ENCODE results near the gene CHD2. TPM values are rescaled to one million over a fixed set of nuclear protein-coding genes. Genes with fewer than 3 reads are reported as not detected.

CHD2 gene
- total RNA-seq, 1 donor from 2014 or later, result 61.2 TPM

GRCh38 chr15:92879949-92880725 is 20.0 kb upstream of the CHD2 start:
- Histone ChIP-seq H3K27ac (peak overlapping the region; percentile 88 to 92), H3K4me3 (no peak overlapping the region), H3K9me3 (no peaks in the 10 kb centered on the region), H3K4me1 (peaks cover 0 to 12% of the 10 kb centered on the region in 2 donors), H3K36me3 (peaks cover 0 to 3% of the 10 kb centered on the region in 2 donors), H3K27me3 (no peaks in the 10 kb centered on the region)
- DNase-seq (ENCODE audit: low spot score in 2 of 2), result no peak
- no peak for TF ChIP-seq CTCF (IDR thresholded peaks at IDR 0.05)
- intact Hi-C loops (cut with DNase I), result loop anchor here (5.0 kb wide), 1 partner anchor 37 kb away; no protein-coding TSS in a partner anchor

- Histone ChIP-seq H3K4me3 (peak overlapping the region in 1 of 2 donors; percentile 66), H3K27me3 (no peaks in the 10 kb centered on the region), H3K9me3 (no peaks in the 10 kb centered on the region), H3K4me1 (peaks cover 0 to 12% of the 10 kb centered on the region in 2 donors), H3K36me3 (peaks cover 0 to 4% of the 10 kb centered on the region in 2 donors), H3K27ac (peak overlapping the region; percentile 88 to 92)
- no peak for TF ChIP-seq CTCF (IDR thresholded peaks at IDR 0.05)
- no peak for DNase-seq (ENCODE audit: low spot score in 2 of 2)
- intact Hi-C loops (cut with DNase I), result loop anchor here (5.0 kb wide), 1 partner anchor 37 kb away; no protein-coding TSS in a partner anchor
Observed at GRCh38 chr15:92880796-92881195, 19.3 kb upstream of the CHD2 start.

- intact Hi-C loops (cut with DNase I), result loop anchor here (5.0 kb wide), 1 partner anchor 36 kb away; no protein-coding TSS in a partner anchor
- no peak for TF ChIP-seq CTCF (IDR thresholded peaks at IDR 0.05)
- H3K27ac ChIP-seq, result peak overlapping the region; percentile 88 to 92
Observed at GRCh38 chr15:92881211-92881754, 18.8 kb upstream of the CHD2 start.

GRCh38 chr15:92881802-92882696 is 18.1 kb upstream of the CHD2 start:
- no peak for TF ChIP-seq CTCF (IDR thresholded peaks at IDR 0.05)
- intact Hi-C loops (cut with DNase I), result loop anchor here (1.0 to 5.0 kb wide), 4 partner anchors 22 to 73 kb away; no protein-coding TSS in a partner anchor
- DNase-seq (ENCODE audit: low spot score in 2 of 2), result peak; percentile 98 to 100

More at GRCh38 chr15:92881211-92881754, 18.8 kb upstream of the CHD2 start:
- Histone ChIP-seq H3K4me1 (peaks cover 0 to 12% of the 10 kb centered on the region in 2 donors), H3K4me3 (peak overlapping the region; percentile 66 to 99), H3K36me3 (peaks cover 0 to 8% of the 10 kb centered on the region in 2 donors), H3K27me3 (no peaks in the 10 kb centered on the region), H3K9me3 (no peaks in the 10 kb centered on the region)
- no peak for DNase-seq (ENCODE audit: low spot score in 2 of 2)

GRCh38 chr15:92882697-92883162 is 17.4 kb upstream of the CHD2 start:
- peaks cover 5 to 20% of the 10 kb centered on the region in 2 donors for H3K36me3 ChIP-seq

More at GRCh38 chr15:92881802-92882696, 18.1 kb upstream of the CHD2 start:
- peak overlapping the region; percentile 88 to 100 for H3K27ac ChIP-seq
- peak overlapping the region; percentile 94 to 99 for H3K4me3 ChIP-seq
- H3K27me3 ChIP-seq, result no peaks in the 10 kb centered on the region
- peaks cover 1 to 14% of the 10 kb centered on the region in 2 donors for H3K36me3 ChIP-seq
- H3K4me1 ChIP-seq, result peaks cover 0 to 14% of the 10 kb centered on the region in 2 donors
- H3K9me3 ChIP-seq, result no peaks in the 10 kb centered on the region

More at GRCh38 chr15:92882697-92883162, 17.4 kb upstream of the CHD2 start:
- Histone ChIP-seq H3K9me3 (no peaks in the 10 kb centered on the region), H3K4me3 (peak overlapping the region; percentile 94 to 99), H3K27me3 (no peaks in the 10 kb centered on the region), H3K4me1 (peaks cover 0 to 18% of the 10 kb centered on the region in 2 donors), H3K27ac (peak overlapping the region; percentile 98 to 100)
- TF ChIP-seq CTCF (IDR thresholded peaks at IDR 0.05), result peak in 1 of 3 experiments; percentile 8
- intact Hi-C loops (cut with DNase I), result loop anchor here (1.0 to 5.0 kb wide), 4 partner anchors 22 to 73 kb away; no protein-coding TSS in a partner anchor
- no peak for DNase-seq (ENCODE audit: low spot score in 2 of 2)
